Muscle of back (tissue), 13 donors: Measurements from ENCODE around the gene MYOG. TPM values are rescaled to one million over a fixed set of nuclear protein-coding genes. Genes with fewer than 3 reads are reported as not detected.

Experiments used
- DNase-seq, 3 donors: peaks; one replicate each; pipeline versions ENCODE4 v3.0.0 to v3.0.0-alpha.2; 2013
- long read RNA-seq, 9 donors: transcript quantifications; one replicate each; lab custom pipeline, GENCODE V29; 2026
- polyA plus RNA-seq, 10 donors: library from polyadenylated mRNA; unstranded; fragments of 120-200 nt; gene quantifications; one replicate each; pipeline ENCODE4 v1.2.1, GENCODE V29; 2013; ENCODE audit not compliant: insufficient read length in 10 of 10

The MYOG gene
- 100 to 1,000 TPM; 263 to 409 (median 353) TPM for polyA plus RNA-seq
- long read RNA-seq, donor 1, transcript MYOG-201 (3 exons, 1,528 nt), result major isoform, 296 of 346 reads
- long read RNA-seq, donor 1, partial matches to known transcripts, result 33 of 346 reads
- long read RNA-seq, donor 1, other reads (novel, unspliced or antisense), result 17 of 346 reads
- long read RNA-seq, donor 2, transcript MYOG-201 (3 exons, 1,528 nt), result major isoform, 227 of 243 reads
- long read RNA-seq, donor 2, partial matches to known transcripts, result 11 of 243 reads
- long read RNA-seq, donor 2, other reads (novel, unspliced or antisense), result 5 of 243 reads
- long read RNA-seq, donor 3, result 0 reads
- long read RNA-seq, donor 4, transcript MYOG-201 (3 exons, 1,528 nt), result major isoform, 180 of 186 reads
- long read RNA-seq, donor 4, partial matches to known transcripts, result 6 of 186 reads
- long read RNA-seq, donor 4, other reads (novel, unspliced or antisense), result 0 of 186 reads
- long read RNA-seq, donor 5, transcript MYOG-201 (3 exons, 1,528 nt), result major isoform, 365 of 404 reads
- long read RNA-seq, donor 5, partial matches to known transcripts, result 39 of 404 reads
- long read RNA-seq, donor 5, other reads (novel, unspliced or antisense), result 0 of 404 reads
- long read RNA-seq, donor 6, transcript MYOG-201 (3 exons, 1,528 nt), result major isoform, 296 of 302 reads
- long read RNA-seq, donor 6, partial matches to known transcripts, result 6 of 302 reads
- long read RNA-seq, donor 6, other reads (novel, unspliced or antisense), result 0 of 302 reads
- long read RNA-seq, donor 7, transcript MYOG-201 (3 exons, 1,528 nt), result major isoform, 173 of 208 reads
- long read RNA-seq, donor 7, partial matches to known transcripts, result 28 of 208 reads
- long read RNA-seq, donor 7, other reads (novel, unspliced or antisense), result 7 of 208 reads
- long read RNA-seq, donor 8, transcript MYOG-201 (3 exons, 1,528 nt), result major isoform, 148 of 148 reads
- long read RNA-seq, donor 8, partial matches to known transcripts, result 0 of 148 reads
- long read RNA-seq, donor 8, other reads (novel, unspliced or antisense), result 0 of 148 reads
- long read RNA-seq, donor 9, transcript MYOG-201 (3 exons, 1,528 nt), result major isoform, 51 of 71 reads
- long read RNA-seq, donor 9, partial matches to known transcripts, result 20 of 71 reads
- long read RNA-seq, donor 9, other reads (novel, unspliced or antisense), result 0 of 71 reads

DNA sequence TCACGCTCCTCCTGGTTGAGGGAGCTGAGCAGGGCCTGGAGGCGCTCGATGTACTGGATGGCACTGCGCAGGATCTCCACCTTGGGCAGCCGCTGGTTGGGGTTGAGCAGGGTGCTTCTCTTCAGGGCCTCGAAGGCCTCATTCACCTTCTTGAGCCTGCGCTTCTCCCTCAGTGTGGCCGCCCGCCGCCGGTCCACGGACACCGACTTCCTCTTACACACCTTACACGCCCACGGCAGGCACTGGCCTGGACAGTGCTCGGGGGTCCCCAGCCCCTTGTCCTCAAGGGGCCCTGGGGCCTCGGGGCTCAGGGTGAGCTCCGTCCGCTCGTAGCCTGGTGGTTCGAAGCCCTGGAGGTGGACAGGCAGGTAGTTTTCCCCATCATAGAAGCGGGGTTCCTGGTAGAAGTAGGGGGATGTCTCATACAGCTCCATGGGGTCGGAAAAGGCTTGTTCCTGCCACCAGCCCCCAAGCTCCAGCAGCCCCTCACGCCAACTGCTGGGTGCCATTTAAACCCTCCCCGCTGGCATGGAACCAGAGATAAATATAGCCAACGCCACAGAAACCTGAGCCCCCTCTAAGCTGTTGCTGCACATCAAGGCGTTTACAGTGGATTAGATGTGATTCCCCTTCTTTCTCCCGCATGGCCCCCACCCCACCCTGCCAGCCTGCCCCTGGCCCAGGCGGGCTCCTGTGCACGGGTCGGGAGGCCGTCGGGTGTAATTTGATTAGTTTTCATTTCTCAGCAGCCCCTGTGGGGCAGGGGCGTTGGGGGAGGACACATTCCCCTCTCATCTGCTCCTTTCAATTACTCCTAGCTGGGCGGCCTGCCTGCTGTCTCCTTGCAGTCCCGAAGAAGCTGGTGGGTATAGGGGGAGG lies at the start of gene MYOG:
TSS of gene MYOG (minus strand) at position 485 of the 879 bp plus-strand sequence. CDS start at position 434, 51 bp downstream.
- peak; percentile 62 to 72 (median 64) for DNase-seq

DNA sequence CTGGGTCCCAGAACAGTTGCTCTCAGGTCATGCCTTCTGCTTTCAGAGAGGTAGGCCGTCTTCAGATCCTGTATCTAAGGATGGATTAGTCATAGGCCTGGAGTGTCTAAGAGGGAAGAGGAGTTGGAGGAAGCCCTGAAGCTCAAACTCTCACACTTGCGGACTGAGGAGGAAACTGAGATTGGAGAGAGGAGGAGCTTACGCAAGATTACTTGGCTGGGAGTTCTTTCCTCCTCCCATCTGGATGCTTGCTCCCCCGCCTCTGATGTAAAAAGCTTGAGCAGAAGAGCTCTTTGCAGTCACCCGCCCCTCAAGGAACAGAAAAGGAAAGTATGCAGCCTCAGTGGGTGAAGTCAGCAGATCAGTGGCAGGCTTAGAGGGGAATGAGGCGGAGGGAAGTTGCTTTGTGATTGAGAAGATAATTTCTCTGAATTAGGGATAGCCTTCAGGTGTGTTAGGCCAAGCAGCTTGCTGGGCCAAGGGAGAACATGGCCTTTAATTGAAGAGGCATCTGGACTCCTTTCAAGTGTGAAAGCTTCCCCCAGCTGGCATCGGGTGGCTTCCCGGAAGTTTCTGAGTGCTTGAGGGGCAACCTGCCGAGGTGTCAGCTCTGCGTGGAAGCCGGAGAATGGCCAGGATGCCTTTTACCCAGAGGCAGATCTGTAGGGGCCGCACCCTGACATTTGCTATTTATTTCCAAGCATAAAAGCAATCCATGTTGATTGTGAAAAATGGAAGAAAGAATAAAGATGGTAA lies 48.3 kb upstream of the MYOG start:
- no peak for DNase-seq

DNA sequence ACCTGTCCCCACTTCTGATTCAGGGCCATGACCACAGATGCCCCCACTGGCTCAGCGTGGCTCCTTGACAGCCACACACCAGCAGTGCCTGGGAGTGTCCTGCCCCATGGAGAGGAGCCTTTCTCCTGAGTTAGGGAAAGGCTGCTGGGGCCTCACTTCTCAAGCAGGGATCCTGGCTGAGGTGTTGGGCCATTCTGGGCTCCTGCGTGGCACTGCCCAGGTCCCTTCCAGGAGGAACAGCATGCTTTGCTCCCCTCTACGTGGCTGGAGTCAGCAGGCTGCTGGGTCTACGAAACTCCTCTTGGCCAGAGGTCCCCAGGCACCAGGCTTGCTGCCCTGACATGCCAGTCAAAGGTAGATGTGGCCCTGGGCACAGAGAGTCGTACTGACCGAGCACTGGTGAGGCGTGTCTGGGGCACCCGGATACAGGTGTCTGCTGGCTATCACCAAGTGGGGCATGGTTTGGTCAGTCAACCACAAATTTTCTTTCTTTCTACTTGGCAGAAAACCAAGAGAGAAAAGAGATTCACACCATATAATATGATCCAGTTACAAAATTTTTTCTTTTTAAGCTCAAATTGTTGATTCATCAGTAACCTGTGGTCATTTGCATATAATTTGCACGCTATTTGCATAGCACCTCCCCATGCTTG lies 45.9 kb upstream of the MYOG start:
- DNase-seq, result no peak

DNA sequence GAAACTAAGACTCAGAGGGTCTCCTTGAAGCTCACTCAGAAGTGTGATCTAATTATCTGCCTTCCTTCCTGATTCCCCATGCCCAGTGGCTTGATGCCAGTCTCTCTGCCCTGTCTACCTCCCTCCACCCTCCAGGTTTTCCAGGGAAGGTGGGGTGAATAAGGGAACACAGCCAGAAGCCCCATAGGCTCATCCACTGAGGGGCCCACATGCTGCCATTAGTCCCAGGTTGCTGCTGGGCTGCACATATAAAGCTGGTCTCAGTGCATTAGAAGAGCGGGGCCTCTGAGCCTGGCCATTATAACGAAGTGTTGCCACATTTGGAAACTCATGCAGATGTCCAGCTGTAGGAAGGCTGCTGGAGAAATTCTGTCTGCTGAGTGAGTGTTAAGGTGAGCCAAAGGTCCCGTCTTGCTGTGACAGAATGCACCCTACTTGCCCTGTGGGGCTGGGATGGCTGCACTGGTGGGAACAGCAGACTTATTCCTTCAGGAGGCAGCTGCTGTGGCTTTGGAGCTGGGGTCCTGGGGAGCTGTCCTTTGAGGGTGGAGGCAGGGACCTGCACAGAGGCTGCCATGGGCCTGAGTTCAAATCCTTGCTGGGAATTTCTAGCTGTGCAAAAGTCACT lies 44.7 kb upstream of the MYOG start:
- DNase-seq, result no peak

DNA sequence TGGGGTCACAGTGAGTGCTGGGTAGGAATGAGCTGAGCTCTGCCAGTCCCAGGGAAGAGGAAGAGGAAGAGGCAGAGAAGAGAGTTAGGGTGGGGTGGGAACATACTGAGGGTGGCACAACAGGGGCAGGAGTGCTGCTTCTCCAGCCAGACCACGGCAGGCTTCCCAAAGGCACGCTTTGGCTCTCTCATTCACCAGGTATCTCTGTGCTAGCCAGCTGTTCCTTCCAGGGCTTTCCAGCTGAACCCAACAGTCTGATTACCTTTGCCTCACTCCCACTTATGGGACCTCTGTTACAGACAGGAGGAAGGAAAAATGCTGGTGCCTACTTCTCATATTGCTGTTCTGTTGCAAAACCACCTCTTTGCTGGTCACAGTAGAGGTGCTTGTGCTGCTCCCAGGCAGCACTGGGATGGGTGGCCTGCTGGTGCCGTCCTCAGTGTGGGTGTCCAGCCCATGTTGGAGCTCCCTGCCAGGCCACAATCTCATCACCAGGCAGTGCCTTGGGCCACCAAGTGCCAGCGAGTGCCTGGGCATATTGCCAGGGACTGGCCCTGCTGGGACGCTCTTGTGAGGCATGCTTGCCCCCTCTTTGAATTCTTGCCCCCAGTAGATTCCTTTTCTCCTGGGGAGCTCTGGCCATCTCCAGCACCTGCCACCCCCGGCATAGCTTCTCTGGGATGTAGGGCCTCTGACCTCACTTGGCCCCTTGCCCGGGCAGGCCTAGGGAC lies 43.9 kb upstream of the MYOG start:
- DNase-seq, result peak in 2 of 3 donors; percentile 18 to 32

DNA sequence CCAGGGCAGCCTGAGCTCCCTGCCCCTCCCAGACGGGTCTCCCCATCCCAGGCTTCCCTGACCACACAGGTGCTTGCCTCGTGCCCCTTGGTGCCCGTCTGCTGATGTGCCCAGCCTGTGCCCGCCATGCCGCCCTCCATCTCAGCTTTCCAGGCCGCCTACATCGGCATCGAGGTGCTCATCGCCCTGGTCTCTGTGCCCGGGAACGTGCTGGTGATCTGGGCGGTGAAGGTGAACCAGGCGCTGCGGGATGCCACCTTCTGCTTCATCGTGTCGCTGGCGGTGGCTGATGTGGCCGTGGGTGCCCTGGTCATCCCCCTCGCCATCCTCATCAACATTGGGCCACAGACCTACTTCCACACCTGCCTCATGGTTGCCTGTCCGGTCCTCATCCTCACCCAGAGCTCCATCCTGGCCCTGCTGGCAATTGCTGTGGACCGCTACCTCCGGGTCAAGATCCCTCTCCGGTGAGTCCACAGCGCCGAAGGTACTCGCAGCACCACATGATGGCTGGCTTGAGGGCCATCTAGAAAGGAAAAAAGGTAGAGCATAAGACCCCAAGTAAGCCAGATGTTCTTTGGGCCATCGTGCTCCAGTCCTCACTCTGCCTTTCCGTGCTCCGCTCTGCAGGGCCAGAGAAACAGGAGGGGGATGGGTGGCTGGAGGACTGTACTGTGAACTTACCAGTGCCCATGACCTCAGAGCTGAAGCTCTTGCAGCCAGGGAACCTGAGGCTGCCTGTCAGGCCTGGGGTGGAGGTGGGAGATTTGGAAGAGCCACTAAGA lies 43.1 kb upstream of the MYOG start:
- no peak for DNase-seq

DNA sequence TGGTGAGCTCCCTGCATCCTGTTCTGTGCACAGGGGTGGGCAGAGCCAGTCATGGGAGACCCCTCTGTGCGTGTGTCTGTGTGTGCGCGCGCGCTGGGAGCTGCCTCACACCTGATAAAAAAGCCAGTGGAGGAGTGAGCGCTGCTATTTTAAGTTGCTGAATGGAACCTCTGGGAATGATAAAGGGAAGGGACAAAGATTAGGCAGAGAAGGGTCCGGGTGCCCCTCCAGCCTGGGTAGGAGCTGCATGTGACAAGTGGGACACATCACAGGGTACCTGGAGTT lies 42.6 kb upstream of the MYOG start:
- no peak for DNase-seq

DNA sequence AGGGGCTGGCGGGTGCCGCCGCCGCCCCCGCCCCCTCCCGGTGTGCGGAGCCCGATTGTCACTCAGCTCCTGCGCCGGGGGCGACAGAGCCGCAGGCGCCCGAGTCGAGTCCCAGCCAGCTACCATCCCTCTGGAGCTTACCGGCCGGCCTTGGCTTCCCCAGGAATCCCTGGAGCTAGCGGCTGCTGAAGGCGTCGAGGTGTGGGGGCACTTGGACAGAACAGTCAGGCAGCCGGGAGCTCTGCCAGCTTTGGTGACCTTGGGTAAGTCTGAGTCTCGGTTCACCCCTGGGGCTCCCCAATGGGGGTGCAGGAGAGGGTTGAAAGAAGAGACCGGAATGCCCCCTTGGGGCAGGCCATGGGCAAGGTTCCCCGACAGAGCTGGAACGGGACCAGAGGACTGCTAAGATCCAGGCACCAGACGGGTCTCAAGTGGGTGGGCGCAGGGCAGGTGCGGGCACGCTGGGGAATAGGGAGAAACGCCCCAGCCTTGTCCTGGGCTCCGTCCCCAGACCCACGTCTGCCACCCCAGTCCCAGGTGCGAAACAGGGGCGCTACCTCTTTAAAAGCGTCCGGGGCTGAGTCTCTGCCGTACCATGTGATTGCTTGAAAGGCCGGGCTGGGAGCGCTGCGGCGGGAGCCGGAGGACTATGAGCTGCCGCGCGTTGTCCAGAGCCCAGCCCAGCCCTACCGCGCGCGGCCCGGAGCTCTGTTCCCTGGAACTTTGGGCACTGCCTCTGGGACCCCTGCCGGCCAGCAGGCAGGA lies 42.0 kb upstream of the MYOG start, which contains the start of gene ADORA1:
TSS of gene ADORA1 (plus strand) at position 61 of the 765 bp plus-strand sequence. CDS start 1,116 bp downstream, outside the sequence.
- DNase-seq, result peak in 2 of 3 donors; percentile 45 to 72

DNA sequence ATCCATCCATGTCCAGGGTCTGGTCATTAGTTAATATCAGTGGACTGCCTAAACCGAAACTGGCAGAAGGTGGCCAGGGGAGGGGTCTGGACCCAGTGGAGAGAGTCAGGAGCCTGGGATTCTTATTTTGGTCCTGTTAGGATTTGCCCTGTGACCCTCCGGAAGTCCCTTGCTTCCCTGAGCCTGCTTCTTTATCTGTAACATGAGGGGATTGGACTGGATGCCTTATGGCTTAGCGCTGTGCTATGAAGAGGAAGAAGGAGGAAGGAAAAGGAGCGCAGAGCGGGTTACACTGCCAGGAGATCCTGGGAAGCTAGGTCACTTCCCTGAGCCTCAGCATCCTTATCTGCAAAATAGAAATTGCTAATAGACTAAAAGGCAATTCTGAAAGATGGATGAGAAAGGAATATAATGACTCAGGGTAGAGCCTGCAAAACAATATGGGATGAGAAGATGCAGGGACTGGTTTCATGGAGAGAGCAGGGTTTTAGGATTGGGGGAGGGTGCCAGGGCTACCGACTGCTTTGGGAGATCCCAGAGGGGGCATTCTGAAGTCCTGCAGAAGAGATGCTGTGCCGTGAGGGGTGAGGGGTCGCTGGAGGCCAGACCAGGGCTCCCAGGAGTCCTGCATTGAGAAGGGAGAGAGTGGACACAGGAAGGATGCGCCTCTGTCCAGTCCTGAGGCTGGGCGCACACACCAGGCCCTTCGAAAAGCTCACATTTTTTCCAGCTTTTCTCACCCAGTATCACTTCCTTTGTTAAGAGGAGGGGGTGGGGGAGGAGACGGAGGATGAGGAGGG lies 41.3 kb upstream of the MYOG start:
- no peak for DNase-seq

DNA sequence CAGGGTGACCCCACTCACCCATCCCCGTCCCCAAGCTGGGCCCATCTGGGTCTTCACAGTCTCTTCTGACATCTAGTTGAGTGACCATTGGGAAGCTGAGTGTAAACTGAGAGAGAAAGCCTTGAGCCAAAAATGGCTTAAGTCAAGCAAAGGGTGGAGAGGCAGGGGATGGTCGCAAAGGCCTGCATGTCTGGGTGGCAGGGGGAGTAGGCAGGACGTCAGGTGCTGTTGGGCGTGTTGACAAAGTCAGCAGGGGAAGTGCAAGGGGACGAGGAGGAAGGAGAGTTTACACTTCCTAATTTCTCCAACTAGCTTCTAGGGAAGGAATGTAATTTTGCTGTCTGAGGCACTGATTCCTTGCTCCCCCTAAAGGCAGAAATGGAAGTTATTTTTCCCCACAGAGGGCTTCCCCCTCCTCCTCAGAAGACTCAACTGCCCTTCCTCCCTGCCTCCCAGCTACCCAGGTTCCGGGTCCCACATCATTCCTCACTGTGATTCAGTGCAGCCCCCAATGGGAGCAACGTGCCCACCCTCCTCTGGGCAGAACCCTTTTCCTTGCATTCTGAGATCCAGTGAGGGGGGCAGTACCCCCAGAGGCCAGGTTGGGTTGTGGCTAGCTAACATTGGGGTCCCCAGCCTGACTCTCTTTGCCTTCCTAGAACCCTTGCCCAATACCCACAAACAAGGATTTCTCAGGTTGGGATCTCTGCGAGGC lies 40.5 kb upstream of the MYOG start:
- peak in 2 of 3 donors; percentile 15 to 56 for DNase-seq

DNA sequence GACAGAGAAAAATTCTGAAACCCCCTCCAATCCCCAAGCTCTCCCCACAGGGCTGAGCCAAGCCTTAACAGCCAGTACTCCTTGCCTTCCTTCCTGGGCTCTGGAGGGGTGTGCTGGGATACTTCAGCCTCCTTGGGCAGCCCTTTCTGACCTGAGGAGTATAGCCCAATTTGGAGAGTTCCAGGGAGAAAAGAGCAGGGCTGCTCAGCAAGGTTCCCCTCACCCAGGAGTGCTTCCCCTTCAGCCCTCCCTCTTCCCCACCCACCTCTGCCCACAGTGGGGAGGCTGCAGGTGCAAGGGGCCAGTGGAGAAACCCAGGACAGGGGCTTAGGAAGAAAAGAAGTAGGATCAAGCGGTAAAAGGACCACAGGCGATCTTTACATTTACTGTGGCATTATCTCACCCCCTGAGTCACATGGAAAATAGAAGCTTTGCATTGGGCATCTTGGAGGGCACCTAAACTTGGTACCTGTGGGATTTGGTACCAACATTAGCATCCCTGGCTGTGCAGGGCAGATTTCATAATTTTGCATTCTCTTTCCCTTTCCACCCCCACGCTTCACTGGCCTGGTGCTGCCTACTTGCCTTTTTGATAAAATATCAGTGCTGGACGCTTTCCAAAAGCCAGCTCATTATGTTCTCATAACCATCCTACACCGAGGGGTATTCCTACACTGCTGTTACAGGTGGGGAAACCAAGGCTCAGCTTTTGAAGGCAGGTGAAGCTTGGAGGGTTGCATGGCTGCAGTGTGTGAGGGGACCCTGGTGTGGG lies 38.9 kb upstream of the MYOG start:
- DNase-seq, result no peak

DNA sequence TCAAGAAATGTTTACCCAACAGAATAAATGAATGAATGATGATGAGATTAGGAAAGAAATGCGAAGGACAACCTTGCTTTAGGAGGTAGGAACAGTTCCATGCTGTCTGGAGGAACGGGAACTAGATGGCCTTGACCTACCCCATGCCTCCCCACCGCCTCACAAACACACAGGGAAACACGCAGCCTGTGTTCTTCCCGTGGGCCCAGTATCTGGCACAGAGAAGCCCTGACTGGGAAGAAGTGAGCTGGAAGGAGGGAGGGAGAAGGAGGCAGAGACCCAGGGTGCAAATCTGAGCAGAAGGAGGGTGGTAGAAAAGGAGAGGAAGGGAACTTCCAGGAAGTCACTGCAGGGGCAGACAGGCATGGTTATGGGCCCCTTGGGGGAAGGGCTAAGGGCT lies 38.2 kb upstream of the MYOG start:
- DNase-seq, result no peak

DNA sequence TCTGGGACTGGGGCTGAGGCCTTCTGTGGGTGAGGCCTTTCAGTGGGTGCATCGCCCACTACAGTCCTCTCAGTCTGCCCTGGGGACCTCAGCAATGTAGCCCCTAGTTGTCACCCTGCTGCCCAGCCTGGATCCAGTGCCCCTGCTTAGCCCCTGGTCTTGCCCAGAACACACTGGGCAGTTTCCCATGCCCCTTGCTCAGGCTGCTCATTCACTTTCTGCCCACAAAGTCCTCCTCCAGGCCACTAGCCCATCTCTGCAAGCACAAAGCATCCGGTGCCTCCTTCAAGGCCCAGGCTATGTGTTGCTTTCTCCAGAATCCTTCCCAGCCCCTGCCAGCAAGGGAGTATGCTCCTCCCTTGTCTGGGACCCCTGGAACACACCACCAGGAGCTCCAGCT lies 36.3 kb upstream of the MYOG start:
- DNase-seq, result no peak

DNA sequence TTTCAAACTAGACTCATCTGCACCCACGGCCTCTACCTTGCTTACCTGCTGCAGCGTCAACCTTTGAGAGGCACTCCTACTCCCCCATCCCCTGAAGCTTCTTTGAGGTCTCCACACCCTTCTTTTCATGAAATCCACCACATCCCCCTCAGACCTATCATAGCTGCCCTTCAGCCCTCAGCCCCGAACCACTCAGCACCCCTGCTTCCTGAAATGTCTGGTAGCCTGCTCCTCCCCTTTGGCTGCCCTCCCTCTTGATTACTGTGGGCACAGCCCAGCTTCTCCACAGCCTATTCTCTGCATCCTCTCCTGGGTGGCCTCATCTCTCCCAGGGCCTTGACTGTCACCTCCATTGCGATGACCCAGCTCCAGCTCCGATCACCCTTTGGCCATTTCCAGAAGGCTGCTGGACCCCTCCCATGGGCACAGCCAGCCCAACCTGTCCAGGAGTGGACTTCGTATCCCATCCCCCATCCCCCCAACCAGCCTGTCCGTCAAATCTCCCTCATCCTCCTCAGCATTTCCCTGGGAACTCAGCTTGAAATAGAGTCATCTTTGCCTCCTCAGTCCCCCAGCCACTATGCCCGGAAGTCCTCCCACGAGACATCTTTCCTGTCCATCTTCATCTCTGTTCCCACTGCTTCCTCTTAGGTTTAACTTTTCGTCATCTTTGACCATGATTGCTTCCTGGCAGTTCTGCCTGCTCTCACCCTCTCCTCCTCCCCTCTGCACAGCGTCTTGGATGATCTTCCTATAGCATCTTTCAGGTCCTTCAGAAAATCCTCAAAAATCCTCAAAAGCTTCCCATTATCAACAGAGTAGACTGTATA lies 35.6 kb upstream of the MYOG start:
- DNase-seq, result no peak
